ENCODE measurements around the gene ZNF280A.
"Not testable (repeated sequence)": the region's sequence is repeated elsewhere in the genome, so short reads cannot be mapped to it uniquely, and the experiment has no call there.

ZNF280A gene

DNA sequence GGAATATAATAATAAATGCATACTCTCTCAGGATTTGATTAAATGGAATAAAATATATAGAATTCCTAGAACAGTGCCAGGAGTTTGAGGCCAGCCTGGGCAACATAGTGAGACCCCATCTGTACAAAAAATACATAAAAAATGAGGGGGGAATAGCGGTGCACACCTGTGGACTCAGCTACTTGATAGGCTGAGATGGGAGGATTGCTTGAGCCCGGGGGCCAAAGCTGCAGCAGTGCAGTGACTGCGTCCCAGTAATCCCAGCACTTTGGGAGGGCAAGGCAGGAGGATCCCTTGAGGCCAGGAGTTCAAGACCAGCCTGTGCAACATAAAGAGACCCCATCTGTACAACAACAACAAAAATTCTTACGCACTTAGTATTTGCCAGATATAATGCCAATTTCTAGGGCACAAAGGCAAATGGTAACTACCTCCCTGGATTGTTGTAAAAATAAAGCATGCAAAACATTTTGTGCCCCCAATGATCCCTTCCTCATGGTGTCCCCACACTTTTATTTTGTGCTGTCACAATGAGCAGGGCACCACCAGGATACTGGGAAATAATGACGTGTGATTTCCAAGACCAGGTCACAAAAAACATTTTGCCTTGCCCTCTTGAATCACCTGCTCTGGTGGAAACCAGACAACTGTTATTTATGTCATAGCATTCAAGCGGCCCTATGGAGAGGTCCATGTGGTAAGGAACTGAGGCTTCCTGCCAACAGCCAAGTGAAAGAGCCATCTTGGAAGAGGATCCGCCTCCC lies 18.3 kb upstream of the ZNF280A start:
- no peak for DNase-seq

DNA sequence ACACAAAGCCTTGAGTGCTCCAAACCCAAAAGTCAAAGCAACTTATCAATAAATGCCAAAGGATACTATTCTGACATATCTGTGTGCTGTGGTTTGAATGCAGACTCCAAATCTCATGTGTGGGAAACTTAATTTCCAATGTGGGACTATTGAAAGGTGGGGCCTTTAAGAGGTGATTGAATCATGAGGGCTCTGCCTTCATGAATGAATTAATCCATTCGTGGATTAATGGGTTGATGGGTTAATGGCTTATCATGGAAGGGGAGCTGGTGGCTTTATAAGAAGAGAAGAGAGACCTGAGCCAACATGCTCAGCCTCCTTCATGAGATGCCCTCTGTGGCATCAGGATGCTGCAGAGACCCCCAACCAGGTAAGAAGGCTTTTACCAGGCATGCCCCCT lies 16.8 kb upstream of the ZNF280A start:
- no peak for DNase-seq

GRCh38 chr22:22536515-22536914 lies 16.4 kb upstream of the ZNF280A start:
- DNase-seq = no peak

DNA sequence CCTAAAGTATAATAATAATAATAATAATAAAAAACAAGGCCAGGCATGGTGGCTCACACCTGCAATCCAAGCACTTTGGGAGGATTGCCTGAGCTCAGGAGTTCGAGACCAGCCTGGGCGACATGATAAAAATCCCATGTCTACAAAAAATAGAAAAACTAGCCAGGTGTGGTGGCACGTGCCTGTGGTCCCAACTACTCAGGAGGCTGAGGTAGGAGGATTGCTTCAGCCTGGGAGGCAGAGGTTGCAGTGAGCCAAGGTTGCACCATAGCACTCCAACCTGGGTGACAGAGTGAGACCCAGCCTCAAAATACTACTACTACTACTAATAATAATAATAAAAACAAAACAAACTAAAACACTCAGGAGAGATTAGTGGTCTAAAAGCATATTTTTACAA lies 15.6 kb upstream of the ZNF280A start:
- DNase-seq = no peak

DNA sequence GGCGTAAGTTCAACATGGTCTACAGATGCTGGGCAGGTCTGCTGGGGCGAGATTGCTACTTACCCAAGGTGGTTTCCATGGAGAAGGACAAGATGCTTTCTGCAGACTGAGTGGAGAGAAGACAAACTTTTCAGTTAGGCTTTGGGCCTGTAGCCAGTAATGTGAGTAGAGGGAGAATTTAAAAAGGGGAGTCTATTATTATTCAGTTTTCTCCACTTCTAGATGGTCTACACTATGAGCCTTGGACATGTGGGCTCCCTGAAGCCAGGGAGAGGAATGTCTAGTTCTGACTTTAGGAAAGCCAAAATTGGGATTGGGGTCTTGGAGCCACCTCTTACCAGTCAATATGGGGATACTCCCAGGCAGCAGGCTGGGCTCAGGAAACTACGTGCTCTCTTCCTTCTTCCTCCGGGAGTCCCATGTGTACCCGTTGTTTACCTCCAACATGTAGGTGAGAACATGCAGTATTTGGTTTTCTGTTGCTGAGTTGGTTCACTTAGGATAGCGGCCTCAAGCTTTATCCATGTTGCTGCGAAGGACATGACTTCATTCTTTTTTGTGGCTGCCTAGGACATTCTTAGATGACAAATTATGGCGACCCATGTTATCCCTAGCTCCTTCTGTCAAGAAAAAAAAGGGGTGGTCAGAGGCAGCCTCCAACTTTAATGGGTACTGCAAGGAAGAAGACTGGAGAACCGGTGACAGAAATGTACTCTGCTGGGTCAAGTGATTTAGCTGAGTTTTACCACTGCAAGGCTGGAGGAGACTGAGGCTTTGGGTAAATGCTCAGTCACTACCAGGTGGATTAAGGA lies 14.7 kb upstream of the ZNF280A start:
- DNase-seq = no peak

GRCh38 chr22:22533863-22534262 lies 13.8 kb upstream of the ZNF280A start:
- DNase-seq = no peak

GRCh38 chr22:22533417-22533816 lies 13.3 kb upstream of the ZNF280A start:
- DNase-seq = no peak

GRCh38 chr22:22532547-22533071 lies 12.5 kb upstream of the ZNF280A start:
- DNase-seq = not testable (repeated sequence)

DNA sequence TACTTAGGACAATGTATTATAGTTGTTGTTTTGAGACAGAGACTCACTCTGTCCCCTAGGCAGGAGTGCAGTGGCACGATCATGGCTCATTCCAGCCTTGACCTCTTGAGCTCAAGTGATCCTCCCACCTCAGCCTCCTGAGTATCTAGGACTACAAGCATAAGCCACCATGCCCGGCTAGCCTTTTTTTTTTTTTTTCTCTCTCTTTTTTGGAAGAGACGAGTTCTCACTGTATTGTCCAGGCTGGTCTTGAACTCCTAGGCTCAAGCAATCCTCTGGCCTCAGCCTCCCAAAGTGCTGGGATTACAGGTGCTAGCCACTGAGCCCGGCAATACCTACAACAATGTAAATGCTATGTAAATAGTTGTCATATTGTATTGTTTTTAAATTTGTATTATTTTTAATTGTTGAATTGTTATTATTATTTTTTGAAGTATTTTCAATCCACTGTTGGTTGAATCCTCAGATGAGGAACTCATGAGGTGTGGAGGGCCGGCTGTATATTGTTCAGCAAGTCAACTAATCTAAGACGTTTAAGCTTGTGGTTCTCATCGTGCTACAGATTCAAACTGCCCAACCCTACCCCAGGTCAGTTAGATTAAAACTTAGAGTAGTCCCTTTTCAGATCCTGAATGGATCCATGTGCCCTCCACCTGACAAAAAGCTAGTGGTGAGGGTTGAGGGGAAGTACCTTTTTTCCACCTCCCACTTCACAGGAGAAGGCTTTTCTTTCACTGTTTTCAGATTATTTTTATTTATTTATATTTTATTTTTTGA lies 11.9 kb upstream of the ZNF280A start:
- no peak for DNase-seq

DNA sequence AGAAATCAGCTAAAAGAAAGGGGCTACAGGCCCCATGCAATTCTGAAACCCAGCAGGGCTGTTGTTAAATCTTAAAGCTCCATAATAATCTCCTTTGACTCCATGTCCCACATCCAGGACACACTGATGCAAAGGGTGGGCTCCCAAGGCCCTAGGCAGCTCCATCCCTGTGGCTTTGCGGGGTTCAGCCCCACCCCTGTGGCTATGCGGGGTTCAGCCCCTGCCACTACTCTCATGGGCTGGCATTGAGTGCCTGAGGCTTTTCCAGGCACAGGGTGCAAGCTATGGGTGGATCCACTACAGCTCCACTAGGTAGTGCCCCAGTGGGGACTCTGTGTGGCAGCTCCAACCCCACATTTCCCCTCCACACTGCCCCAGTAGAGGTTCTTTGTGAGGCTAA lies 8.7 kb upstream of the ZNF280A start:
- DNase-seq = no peak

DNA sequence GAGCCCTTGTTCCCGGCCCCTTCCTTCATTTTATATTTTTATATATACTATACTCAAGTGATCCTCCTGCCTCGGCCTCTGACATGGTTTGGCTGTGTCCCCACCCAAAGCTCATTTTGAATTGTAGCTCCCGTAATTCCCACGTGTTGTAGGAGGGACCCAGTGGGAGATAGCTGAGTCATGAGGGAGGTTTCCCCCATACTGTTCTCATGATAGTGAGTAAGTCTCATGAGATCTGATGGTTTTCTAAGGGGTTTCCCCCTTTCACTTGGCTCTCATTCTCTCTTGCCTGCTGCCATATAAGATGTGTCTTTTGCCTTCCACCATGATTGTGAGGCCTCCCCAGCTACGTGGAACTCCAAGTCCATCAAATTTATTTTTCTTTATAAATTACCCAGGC lies 7.2 kb upstream of the ZNF280A start:
- no peak for DNase-seq

- no peak for DNase-seq
Observed at GRCh38 chr22:22526125-22526912, 6.2 kb upstream of the ZNF280A start.

DNA sequence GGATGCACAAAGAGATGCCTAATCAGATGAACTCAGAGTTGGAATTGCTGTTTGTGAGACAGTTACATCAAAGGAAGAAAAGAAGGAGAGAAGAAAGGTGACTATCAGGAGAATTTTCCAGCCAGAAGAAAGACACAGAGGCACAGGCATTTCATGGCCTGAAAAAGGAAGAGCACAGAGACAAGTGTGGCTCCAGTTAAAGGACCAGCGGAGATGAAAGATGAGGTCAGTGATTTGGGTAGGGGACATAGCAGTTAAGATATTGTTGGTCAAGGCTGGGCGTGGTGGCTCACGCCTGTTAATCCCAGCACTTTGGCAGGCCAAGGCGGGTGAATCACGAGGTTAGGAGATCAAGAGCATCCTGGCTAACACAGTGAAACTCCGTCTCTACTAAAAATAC lies 3.4 kb upstream of the ZNF280A start:
- DNase-seq = no peak

DNA sequence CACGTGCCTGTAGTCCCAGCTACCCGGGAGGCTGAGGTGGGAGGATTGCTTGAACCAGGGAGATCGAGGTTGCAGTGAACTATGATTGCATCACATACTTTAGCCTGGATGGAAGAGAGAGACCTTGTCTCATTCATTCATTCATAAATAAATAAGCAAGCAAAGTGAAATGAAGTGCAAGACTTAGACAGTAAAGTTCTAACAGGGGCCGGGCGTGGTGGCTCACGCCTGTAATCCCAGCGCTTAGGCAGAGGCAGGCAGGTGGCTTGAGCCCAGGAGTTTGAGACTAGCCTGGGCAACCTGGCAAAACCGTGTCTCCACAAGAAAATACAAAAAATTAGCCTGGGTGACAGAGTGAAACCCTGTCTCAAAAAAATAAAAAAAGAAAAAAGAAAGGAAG lies 1.6 kb upstream of the ZNF280A start:
- DNase-seq = no peak

DNA sequence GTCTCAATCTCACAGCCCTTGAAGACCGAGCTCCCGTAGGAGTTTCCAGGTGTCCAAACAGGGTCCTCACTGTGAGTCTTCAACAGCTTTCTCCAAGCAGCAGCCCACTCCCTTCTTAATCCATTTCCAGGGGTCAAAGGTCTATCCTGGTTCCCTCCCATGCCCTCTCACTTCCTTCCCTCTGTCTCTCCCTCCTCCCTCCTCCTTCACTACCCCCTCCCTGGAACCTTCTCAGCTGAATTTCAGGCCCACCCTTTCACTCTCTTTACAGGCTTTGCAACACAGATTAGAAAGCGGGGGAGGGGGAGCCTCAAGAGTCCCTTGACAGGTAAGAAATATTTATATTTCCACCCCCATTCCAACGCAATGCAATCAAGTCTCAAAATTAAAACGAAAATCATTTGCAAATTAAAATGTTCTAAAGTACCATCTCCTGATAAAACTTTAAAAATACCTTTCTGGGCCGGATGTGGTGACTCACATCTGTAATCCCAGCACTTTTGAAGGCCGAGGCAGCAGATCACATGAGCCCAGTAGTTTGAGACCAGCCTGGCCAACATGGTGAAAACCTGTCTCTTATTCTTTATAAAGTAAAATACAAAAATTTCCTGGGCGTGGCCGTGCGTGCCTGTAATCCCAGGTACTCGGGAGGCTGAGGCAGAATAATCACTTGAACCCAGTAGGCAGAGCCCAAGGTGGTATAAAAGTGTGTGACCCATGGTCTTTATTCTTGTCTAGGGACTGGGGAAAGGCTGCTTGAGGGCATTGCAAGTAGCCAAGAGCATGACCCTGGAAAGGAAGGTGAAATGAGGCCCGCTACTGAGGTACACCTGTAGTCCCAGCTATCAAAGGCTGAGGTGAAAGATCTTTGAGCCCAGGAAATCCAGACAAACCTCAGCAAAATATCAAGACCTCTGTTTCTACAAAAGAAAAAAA lies 865 bp upstream of the ZNF280A start:
- DNase-seq = no peak

- DNase-seq = no peak
Observed at GRCh38 chr22:22519591-22519990, 479 bp downstream of the ZNF280A start.

DNA sequence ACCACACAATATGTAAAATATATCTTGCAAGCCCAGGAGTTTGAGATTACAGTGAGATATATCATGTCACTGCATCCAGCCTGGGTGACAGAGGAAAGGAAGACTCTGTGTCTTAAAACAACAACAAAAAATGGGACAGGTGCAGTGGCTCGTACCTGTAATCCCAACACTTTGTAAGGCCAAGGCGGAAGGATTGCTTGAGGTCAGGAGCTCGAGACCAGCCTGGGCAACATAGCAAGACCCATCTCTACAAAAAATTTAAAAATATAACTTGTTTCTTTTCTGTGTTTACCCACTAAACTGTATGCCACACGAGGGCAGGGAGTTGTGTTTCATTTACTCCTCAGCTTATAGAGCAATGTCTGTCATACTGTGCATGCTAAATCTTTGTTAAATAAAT lies 3.1 kb downstream of the ZNF280A start:
- no peak for DNase-seq

- DNase-seq = no peak
Observed at GRCh38 chr22:22515890-22516289, 4.2 kb downstream of the ZNF280A start.

DNA sequence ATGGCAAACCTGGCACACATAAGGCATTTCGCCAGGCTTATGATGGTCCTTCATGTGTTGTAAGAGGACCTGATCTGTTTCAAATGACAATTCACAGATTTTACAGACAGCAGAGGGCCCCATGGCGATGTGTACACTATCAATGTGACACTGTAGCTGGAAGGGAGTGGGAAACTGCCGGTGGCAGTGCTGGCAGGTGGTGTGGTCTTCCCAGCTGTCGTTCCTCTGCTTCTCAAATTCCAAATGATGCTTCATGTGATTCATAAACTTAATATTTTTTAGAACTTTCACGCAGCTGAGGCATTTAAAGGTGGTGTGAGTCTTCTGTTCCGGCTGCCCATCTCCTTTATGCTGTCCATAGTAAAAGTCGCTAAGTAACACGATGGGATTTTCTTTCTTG lies 5.6 kb downstream of the ZNF280A start:
- DNase-seq = not testable (repeated sequence)

DNA sequence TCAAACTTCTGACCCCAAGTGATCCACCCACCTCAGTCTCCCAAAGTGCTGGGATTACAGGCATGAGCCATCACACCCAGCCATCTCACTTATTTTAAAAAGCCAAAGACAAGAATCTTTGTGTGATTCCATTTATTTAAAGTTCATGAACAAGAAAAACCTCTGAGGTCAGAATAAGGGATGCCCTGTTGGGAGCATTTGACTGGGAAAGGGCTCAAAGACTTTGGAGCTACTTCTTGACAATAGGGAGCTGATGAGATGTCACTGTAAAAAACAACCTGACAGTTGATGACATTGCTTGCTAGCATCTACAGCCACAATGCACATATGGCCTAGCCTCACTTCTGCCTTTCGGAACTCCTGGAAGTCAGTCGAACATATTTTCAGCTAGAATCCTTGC lies 6.5 kb downstream of the ZNF280A start:
- no peak for DNase-seq

DNA sequence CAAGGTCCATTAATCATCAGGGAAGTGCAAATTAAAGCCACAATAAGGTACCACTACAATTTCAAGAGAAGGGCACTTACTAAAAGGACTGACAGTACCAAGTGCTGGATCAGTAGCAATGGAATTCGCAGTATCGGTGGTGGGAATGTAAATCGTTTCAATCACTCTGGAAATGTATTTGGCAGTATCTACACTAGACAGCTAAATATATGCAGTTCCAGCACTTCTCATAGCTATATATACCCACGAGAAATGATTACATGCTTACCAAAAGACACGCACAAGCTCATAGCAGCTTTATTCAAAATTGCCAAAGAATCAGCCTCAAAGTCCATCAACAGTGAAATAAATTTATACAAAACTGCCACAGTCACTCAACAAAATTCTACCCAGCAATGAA lies 7.1 kb downstream of the ZNF280A start:
- no peak for DNase-seq
